DOHH2 (cell line): ENCODE measurements around the gene ARID1B.

Experiments
- H3F3A ChIP-seq: fragments of 200-600 bp; sonication (generic), shearing (Covaris generic); 2 replicates; pipeline ENCODE4 v1.6.0; 2016; ENCODE audit warnings: antibody characterized with exemption, mild to moderate bottlenecking; ENCODE audit not compliant: control insufficient read depth, insufficient read depth
- H3K27ac ChIP-seq: fragments of 200-600 bp; sonication (generic); 2 replicates; pipeline ENCODE4 v1.5.1; 2014; ENCODE audit warnings: low read depth, mild to moderate bottlenecking, low read length, moderate library complexity
- H3K27me3 ChIP-seq: fragments of 200-600 bp; sonication (generic); 2 replicates; pipeline ENCODE4 v1.6.1; 2014; ENCODE audit warnings: mild to moderate bottlenecking, low read length, mixed read lengths; ENCODE audit not compliant: control insufficient read depth
- H3K36me3 ChIP-seq: fragments of 200-600 bp; sonication (generic); 2 replicates; pipeline ENCODE4 v1.6.1; 2014; ENCODE audit warnings: mild to moderate bottlenecking, low read length, moderate library complexity, mixed read lengths; ENCODE audit not compliant: control insufficient read depth
- H3K4me1 ChIP-seq: fragments of 200-600 bp; sonication (generic); 2 replicates; pipeline ENCODE4 v1.6.1; 2014; ENCODE audit warnings: mild to moderate bottlenecking, low read length, mixed read lengths; ENCODE audit not compliant: control insufficient read depth
- H3K4me2 ChIP-seq: fragments of 200-600 bp; sonication (generic); 2 replicates; pipeline ENCODE4 v1.6.0; 2014; ENCODE audit warnings: mild to moderate bottlenecking, low read length, moderate library complexity
- H3K4me3 ChIP-seq: fragments of 200-600 bp; sonication (generic); 2 replicates; pipeline ENCODE4 v1.5.1; 2014; ENCODE audit warnings: mild to moderate bottlenecking, low read length, mixed read lengths
- H3K79me2 ChIP-seq: fragments of 200-600 bp; sonication (generic); 2 replicates; pipeline ENCODE4 v1.6.1; 2014; ENCODE audit warnings: mild to moderate bottlenecking, low read length, mixed read lengths; ENCODE audit not compliant: control insufficient read depth
- H3K9me2 ChIP-seq: fragments of 200-600 bp; sonication (generic); replicated peaks from 2 replicates; pipeline ENCODE4 v1.6.1; 2014; ENCODE audit warnings: mild to moderate bottlenecking, low read length, mixed read lengths; ENCODE audit not compliant: control insufficient read depth
- H3K9me3 ChIP-seq: fragments of 200-600 bp; sonication (generic); 2 replicates; pipeline ENCODE4 v1.6.1; 2014; ENCODE audit warnings: antibody characterized with exemption, low read length, mixed read lengths; ENCODE audit not compliant: control insufficient read depth, insufficient read depth
- H4K20me1 ChIP-seq: fragments of 200-600 bp; sonication (generic); 2 replicates; pipeline ENCODE4 v1.6.0; 2014; ENCODE audit warnings: low read depth, mild to moderate bottlenecking, antibody characterized with exemption, low read length, moderate library complexity; ENCODE audit not compliant: control insufficient read depth, insufficient read depth
- EZH2phosphoT487 ChIP-seq: fragments of 200-600 bp; sonication (generic); IDR thresholded peaks from 2 replicates; pipeline ENCODE4 v1.6.1; 2017; ENCODE audit warnings: borderline replicate concordance, mild to moderate bottlenecking, antibody characterized with exemption, low read length, moderate library complexity, mixed read lengths
- TF ChIP-seq, protein P1 (sequence below): fragments of 200-600 bp; sonication (generic); IDR thresholded peaks from one replicate; pipeline ENCODE4 v1.5.1; 2014; ENCODE audit warnings: antibody characterized with exemption, mild to moderate bottlenecking, low read depth, low read length; ENCODE audit not compliant: poor library complexity, severe bottlenecking

Gene ARID1B

DNA sequence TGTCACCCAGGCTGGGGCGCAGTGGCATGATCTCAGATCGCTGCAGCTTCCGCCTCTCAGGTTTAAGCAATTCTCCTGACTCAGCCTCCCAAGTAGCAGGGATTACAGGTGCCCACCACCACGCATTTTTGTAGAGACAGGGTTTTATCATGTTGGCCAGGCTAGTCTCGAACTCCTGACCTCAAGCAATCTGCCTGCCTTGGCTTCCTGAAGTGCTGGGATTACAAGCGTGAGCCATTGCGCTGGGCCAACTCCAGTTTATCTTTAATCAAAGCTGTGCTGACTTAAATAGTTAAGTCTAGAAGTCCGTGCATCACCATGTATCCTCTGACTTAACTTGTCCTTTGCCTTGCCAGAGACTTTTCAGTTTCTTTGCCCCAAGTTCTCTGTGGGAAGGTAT is 321.8 kb downstream of the ARID1B start:
- no peak overlapping the region for H3K4me2 ChIP-seq
- H3K9me3 ChIP-seq, result no peaks in the 10 kb centered on the region
- TF ChIP-seq, protein P1, sequence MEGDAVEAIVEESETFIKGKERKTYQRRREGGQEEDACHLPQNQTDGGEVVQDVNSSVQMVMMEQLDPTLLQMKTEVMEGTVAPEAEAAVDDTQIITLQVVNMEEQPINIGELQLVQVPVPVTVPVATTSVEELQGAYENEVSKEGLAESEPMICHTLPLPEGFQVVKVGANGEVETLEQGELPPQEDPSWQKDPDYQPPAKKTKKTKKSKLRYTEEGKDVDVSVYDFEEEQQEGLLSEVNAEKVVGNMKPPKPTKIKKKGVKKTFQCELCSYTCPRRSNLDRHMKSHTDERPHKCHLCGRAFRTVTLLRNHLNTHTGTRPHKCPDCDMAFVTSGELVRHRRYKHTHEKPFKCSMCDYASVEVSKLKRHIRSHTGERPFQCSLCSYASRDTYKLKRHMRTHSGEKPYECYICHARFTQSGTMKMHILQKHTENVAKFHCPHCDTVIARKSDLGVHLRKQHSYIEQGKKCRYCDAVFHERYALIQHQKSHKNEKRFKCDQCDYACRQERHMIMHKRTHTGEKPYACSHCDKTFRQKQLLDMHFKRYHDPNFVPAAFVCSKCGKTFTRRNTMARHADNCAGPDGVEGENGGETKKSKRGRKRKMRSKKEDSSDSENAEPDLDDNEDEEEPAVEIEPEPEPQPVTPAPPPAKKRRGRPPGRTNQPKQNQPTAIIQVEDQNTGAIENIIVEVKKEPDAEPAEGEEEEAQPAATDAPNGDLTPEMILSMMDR, result no peak
- no peak for TF ChIP-seq EZH2phosphoT487
- H3K4me3 ChIP-seq, result no peak overlapping the region
- no peaks in the 10 kb centered on the region for H4K20me1 ChIP-seq
- no peak overlapping the region for H3K27ac ChIP-seq
- H3K36me3 ChIP-seq, result peaks cover 33% of the 10 kb centered on the region
- H3K79me2 ChIP-seq, result no peaks in the 10 kb centered on the region; the same call in 1 of the 2 replicates
- H3K9me2 ChIP-seq, result no peaks in the 10 kb centered on the region
- H3K27me3 ChIP-seq, result no peaks in the 10 kb centered on the region
- H3F3A ChIP-seq, result no peaks in the 10 kb centered on the region
- no peaks in the 10 kb centered on the region for H3K4me1 ChIP-seq

DNA sequence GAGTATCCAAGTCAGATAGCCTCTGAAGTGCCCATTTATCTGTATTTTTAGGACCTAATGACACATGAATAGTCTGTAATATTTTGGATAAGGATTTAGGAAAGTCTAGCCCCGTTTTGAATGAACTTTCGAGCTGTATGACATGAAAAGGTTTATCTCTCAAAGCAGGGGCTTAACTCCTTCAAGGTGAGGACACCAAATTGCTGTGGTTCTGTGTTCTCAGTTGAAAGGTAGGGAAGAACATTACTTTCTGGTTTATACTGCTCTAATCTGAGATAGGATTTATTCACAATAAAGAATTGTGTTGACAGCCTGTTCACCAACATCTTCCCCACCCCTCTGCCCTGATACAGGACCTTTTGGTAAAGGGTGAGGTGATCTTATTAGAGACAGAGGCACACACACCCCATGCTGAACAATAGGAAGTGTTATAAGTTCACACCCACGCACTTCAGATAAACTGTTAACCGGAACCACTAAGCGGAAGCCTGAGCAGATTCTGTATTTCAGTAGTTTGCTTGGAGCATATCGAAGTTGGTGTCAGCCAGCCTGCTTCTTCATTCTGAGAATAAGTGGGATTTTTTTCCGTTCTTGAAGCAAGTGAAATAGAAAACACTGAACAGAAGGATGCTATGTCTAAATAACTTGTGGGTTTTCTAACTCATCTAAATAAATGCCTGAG is 322.9 kb downstream of the ARID1B start:
- 0 out of 2 replicates have a peak, but pooled peaks cover 6% of the 10 kb centered on the region for H3K4me1 ChIP-seq
- no peak overlapping the region for H3K27ac ChIP-seq
- H3F3A ChIP-seq, result no peaks in the 10 kb centered on the region
- H3K79me2 ChIP-seq, result no peaks in the 10 kb centered on the region; the same call in 1 of the 2 replicates
- H3K9me3 ChIP-seq, result no peaks in the 10 kb centered on the region
- H3K9me2 ChIP-seq, result no peaks in the 10 kb centered on the region
- H3K4me3 ChIP-seq, result no peak overlapping the region
- no peak for TF ChIP-seq EZH2phosphoT487
- TF ChIP-seq, protein P1, result no peak
- H3K36me3 ChIP-seq, result peaks cover 30% of the 10 kb centered on the region
- no peaks in the 10 kb centered on the region for H3K27me3 ChIP-seq
- no peak overlapping the region for H3K4me2 ChIP-seq
- no peaks in the 10 kb centered on the region for H4K20me1 ChIP-seq

DNA sequence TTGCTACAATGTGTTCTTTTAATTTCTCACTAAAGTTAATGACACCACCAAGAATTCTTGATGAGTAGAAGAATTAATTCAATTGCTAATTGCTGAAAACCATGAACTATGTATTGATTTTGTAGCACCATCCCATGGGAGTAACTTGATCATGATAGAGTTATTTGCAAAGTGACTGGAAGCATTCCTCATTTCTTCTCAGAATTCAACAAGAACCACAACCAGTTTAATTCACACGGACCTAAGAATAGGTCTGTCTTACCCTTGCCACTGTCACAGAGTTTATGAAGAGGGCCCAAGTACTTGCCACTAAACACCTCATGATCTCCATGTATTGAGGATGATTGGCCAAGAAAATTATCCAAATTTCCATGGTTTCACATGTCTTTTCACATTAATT is 324.0 kb downstream of the ARID1B start:
- Histone ChIP-seq H3K9me2 (no peaks in the 10 kb centered on the region), H3K79me2 (no peaks in the 10 kb centered on the region), H3K9me3 (no peaks in the 10 kb centered on the region), H3K36me3 (peaks cover 30% of the 10 kb centered on the region), H4K20me1 (no peaks in the 10 kb centered on the region), H3K4me3 (no peak overlapping the region), H3K4me2 (no peak overlapping the region), H3F3A (no peaks in the 10 kb centered on the region), H3K4me1 (0 out of 2 replicates have a peak, but pooled peaks cover 6% of the 10 kb centered on the region), H3K27ac (no peak overlapping the region), H3K27me3 (no peaks in the 10 kb centered on the region)
- TF ChIP-seq, protein P1, result no peak
- TF ChIP-seq EZH2phosphoT487, result no peak
